GM21360 (cell line): ENCODE measurements around the gene GALNT14.

Experiments
- ATAC-seq: cut with Tn5 transposase; IDR thresholded peaks from one replicate; pipeline ENCODE4 v1.9.1; 2021; ENCODE audit warnings: mild to moderate bottlenecking, moderate library complexity; ENCODE audit not compliant: unreplicated experiment

Gene GALNT14

DNA sequence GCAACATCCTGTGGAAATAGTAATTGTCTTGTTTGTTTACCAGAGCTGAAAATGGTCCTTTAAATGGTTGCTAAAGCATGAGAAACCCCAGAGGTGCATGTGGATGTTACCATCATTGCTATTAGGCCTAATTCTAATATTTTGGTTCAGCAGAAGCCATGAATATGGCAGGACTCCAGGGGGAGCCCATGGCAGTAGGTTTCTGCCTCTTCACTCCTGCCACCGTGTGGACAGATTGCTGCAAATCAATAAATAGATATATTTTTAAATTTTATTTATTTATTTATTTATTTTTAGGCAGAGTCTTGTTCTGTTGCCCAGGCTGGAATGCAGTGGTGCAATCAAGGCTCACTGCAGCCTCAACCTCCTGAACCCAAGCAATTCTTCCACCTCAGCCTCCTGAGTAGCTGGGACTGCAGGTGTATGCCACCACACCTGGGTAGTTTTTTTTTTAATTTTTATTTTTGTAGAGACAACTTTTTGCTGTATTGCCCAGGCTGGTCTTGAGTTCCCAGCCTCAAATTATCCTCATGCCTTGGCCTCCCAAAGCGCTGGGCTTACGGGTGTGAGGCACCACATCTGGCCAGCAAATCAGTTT, 276.1 kb downstream of the GALNT14 start:
- ATAC-seq: no peak

DNA sequence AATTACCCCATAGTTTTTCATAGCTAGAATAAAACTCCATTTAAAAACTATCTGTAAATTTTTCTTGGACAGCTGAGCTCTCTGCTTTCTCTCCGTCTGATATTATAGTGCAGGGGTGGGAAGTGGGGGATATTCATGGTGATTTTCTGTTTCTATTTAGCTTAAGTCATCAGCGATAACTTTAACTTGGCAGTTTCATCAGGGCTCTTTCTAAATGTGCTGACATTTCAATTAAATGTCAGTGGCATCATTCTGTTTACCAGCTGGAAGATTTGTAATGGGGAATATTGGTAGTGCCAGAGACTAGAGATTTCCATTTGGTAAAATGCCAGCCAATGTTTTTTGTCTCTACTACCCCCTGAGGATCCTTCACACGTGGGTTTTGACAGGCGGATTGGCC, 277.5 kb downstream of the GALNT14 start:
- no peak for ATAC-seq
